HUDEP-2 (cell line): ENCODE data around the gene PNKD.
"Not testable (repeated sequence)": the region's sequence is repeated elsewhere in the genome, so short reads cannot be mapped to it uniquely, and the experiment has no call there.

Source experiments
- DNase-seq, 76 experiments: peaks; one replicate each; lab custom pipeline; 2025; ENCODE audit not compliant: unreplicated experiment in 76 of 76; lab: John Stamatoyannopoulos, UW

Gene PNKD

DNA sequence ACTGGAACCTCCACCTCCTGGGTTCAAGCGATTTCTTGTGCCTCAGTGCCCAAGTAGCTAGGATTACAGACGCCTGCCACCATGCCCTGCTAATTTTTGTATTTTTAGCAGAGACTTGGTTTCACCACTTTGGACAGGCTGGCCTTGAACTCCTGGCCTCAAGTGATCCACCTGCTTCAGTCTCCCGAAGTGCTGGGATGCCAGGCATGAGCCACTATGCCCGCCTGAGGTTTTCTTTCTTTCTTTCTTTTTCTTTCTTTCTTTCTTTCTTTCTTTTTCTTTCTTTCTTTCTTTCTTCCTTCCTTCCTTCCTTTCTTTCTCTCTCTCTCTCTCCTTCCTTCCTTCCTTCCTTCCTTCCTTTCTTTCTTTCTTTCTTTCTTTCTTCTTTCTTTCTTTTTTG lies 44.4 kb downstream of the PNKD start:
- DNase-seq = not testable (repeated sequence)

GRCh38 chr2:218315397-218315796 lies 45.1 kb downstream of the PNKD start:
- no peak for DNase-seq

- no peak for DNase-seq
These were observed 46.9 kb downstream of the PNKD start for GRCh38 chr2:218317303-218317630.

- DNase-seq = no peak
These were observed 47.5 kb downstream of the PNKD start for GRCh38 chr2:218317835-218318234.

DNA sequence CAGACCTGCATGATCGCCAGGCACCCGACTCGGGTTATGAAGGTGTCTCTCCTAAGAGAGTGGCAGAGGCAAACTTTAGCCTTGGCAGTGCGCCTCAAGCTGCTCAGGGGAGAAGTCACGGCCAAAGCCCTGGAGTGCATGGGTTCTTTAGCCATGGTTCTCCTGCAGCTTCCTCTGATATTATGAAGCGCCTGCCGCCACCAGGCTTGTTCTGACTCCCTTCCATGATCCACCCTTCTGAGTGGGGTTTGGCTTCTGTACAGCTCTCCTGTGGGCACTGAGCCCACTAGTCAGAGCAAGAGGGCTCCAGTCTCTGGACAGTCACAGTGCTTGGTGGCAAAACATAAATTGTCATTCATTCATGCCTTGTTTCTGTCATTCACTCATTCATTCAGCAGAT lies 47.9 kb downstream of the PNKD start:
- no peak for DNase-seq

DNA sequence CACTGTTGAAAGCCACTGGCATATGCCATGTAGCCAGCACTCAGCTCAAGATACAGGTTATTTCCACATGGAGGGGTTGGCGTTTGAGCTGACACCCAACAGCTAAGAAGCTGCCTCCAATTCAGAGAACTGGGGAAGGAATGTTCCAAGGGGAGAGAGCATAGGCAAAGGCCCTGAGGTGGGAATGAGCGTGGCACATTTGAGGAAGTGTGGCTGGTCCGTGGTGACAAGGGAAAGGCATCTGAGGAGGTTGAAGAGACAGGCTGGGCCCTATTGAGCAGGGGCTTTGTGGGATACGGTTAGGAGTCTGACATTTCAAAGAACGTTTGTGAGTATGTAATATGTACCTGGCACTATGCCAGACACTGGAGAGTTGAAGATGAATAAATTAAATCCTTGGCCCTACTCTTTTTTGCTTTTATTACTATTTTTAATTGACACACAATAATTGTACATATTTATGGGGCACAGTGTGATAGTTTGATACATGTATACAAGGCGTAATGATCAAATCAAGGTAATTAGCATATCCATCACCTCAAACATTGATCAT lies 49.6 kb downstream of the PNKD start:
- no peak for DNase-seq

GRCh38 chr2:218320704-218321336 lies 50.5 kb downstream of the PNKD start:
- DNase-seq = no peak

DNA sequence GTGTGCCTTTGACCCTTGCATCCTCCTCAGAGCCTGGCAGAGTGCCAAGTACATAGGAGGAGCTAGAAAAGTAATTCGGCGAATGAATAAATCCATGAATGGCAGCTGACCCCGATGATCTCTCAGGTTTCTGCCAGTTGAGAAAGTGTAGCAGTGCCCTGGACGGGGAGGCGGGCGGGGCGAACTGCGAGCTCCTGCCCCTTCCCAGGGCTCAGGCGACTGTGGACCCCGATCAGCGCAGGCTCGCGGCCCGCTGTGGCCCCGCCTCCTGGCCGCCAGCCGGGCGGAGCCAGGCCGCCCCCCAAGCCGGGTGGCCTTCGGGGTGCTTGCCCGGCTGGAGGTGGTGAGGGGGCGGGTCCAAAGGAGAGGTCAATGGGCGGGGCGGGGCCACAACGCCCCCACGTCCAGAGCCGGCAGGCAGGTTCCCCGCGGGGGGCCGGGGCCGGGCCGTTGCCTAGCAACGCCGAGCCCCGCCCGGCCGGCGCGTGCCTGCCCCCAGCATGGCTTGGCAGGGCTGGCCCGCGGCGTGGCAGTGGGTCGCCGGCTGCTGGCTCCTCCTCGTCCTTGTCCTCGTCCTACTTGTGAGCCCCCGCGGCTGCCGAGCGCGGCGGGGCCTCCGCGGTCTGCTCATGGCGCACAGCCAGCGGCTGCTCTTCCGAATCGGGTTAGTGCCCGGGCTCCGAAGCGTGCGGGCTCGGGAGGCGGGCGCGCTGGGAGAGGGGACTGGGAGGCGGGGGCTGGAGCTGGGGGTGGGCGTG lies 52.6 kb downstream of the PNKD start:
- DNase-seq = peak in 58 of 76 experiments; percentile 6 to 87 (median 50)

- DNase-seq = no peak
These were observed 53.5 kb downstream of the PNKD start for GRCh38 chr2:218323526-218324472.

GRCh38 chr2:218325566-218326160 lies 55.3 kb downstream of the PNKD start:
- DNase-seq = no peak

GRCh38 chr2:218326315-218326714 lies 56.0 kb downstream of the PNKD start:
- DNase-seq = no peak

DNA sequence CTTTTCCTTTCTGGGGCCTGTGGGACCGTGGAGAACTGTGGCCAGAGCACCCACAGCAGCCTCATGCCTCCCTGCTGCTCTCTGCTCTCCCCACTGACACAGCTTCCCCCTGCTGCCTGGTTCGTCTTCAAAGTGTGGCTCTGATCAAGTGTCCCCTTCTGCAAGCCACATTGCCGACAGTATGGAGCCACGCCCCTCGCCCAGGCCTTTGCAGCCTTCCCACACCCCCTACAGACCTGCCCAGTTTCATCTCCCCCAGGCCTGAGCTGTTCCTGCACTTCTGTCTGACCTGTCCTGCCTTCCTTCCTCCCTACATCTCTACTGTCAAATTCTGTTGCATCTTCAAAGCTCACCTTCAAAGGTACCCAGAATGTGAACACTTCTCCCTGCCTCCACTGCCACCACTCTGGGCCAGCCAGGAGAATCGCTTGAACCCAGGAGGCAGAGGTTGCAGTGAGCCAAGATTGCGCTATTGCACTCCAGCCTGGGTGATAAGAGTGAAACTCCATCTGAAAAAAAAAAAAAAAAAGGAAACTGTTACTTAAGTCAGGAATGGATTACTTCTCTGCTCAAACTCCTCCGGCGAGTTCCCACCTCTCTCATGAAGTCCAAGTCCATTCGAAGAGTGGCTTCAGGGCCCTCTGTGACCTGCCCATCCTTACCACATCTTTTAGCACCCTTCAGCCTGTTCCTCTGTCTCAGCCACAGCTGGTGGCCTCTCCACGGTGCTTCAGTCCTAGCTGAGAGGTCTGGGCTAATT lies 57.3 kb downstream of the PNKD start:
- peak in 1 of 76 experiments; percentile 7 for DNase-seq

GRCh38 chr2:218328294-218328693 lies 58.0 kb downstream of the PNKD start:
- DNase-seq = no peak

DNA sequence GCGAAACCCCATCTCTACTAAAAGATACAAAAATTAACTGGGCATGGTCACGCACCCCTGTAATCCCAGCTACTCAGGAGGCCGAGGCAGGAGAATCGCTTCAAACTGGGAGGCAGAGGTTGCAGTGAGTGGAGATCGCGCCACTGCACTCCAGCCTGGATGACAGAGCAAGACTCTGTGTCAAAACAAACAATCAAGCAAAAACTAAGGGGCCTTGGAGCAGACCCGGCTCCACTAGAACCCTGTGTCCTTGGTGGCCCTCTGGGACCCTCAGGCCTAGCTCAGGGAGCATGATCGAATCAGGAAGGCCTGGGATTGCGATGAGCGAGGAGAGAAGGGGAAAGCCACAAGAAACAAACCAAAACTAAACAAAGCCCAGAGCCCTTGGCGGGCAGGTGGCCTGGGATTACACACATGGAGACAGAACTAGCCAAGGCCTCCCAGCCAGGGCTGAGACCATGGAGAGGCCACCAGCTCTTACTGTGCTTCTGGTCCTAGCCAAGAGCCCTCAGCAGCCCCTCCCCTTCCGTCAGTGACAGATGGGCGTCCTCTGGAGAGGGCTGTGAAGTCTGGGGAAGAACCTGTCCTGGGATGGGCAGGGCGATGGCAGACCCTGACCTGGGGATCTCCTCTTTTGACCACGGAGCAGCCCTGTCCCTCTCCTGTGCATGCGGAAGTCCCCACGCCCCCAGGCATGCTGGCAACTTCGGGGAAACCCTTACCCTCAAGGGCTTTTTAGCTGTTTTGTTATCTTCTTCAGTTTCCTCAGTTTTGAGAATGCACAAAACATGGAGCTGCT lies 58.9 kb downstream of the PNKD start:
- DNase-seq = no peak

DNA sequence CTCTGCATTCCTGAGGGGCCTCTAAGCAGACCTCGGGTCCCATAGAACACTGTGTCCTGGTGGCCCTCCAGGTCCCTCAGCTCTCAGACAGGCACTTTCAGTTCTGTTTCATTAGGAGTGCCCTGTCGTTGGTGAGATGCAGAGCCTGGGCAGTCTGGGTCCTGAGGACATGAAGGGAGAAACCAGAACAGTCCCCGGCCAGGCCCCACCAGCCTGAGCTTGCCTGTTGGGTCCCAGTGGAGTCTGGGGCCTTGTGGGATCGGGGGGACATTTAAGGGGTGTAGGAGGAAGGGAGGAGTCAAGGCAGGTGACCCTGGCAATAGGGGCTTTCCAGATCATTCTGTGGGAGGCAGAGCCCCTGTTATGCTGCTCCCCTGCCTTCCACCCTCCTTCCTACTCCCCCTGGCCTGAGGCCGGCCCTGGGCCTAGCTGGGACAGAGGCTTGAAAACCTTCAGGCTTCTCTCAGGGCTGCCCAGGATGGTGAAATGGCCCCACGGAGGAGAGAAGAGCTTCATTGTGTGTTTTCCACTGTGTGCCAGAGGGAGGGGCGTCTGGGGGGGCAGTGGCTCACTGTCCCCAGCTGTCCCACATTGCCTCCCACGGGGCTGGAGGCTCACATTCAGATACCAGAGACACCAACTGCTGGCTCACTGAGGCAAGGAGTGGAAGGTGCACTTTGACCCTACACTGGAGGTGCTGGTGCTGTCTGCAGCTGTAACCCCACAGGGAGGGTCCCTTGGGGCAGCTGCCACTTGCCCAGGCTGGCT lies 59.7 kb downstream of the PNKD start:
- no peak for DNase-seq

DNA sequence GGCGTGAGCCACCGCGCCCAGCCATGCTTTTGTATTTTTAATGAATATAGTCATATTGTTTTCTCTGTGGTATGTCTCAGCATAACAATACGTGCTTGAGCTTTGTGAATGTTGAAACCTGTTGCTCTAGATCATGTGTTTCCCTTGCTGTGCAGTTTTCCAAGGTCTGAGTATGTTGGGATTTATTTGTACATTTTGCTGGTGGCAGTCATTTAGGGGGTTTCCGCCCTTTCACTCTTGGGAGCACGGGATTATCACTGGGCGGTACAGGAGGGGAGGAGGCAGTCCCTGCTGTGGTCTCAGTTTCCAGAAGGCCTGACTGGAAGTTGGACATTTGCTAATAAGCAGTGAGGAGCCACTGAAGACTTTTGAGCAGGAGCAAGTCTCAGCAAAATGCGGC lies 61.4 kb downstream of the PNKD start:
- DNase-seq = no peak

- DNase-seq = no peak
These were observed 62.0 kb downstream of the PNKD start for GRCh38 chr2:218332288-218332687.

DNA sequence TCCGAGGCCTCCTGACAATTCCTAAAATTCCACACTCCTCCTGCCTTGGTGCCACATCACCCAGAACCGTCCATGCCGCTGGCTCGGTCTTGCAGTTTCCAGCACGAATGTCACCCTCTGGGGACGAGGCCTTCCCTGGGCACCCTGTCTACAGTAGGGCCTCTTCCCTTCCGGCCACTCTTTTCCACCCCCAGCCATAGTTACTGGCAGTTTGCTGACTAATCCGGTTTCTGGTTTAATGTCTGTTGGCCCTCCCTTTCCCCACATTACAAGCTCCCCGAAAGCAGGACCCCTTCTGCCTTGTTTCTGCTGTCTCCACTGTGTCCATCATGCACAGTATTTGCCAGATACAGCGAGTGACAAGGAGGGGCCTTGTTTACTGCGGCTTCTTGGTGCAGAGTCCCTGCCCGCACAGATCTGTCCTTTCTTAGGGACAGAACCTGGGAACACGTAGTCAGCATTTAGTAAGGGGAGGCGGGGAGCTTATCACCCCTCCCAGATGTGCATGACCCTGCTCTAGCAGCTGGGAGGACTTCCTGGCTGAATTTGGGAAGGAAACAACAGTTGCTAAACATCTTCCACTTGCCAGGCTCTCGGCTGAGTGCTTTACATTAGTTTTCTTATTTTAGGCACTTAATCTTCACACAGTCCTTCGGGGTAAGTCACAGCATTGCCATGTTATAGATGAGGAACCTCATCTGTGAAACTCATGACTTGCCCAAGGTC lies 62.8 kb downstream of the PNKD start:
- DNase-seq = peak in 60 of 76 experiments; percentile 3 to 76 (median 42)
